ENCODE measurements around the gene PAX8.

GRCh38 chr2:113238871-113239839, 39.6 kb downstream of the PAX8 start:
- TF ChIP-seq POLR2A (IDR thresholded peaks at IDR 0.05; ENCODE audit: low read depth, low read length): no peak
- TF ChIP-seq POLR2AphosphoS5 (IDR thresholded peaks at IDR 0.05; ENCODE audit: low read depth, low read length): no peak
- no peak for TF ChIP-seq TAF1 (IDR thresholded peaks at IDR 0.05; ENCODE audit: borderline replicate concordance, low read depth, low read length)

Measured in GM12892 (cell line).